Mucosa of descending colon (tissue), 3 donors: ENCODE measurements around the gene SLC25A10. TPM values are rescaled to one million over a fixed set of nuclear protein-coding genes. Genes with fewer than 3 reads are reported as not detected.
"Not testable (repeated sequence)": the region's sequence is repeated elsewhere in the genome, so short reads cannot be mapped to it uniquely, and the experiment has no call there.

Source experiments
- ATAC-seq: fragments of 200-7000 bp; cut with Tn5 transposase; one replicate; pipeline ENCODE4 v1.9.1; 2020; ENCODE audit warnings: mild to moderate bottlenecking, moderate library complexity
- DNase-seq, 3 donors: peaks; one replicate each; pipeline ENCODE4 v3.0.0-alpha.2; 2020
- H3K36me3 ChIP-seq: fragments of 200-600 bp; one replicate; pipeline ENCODE4 v1.8.0; 2021; ENCODE audit warnings: low read depth, mild to moderate bottlenecking
- H3K4me1 ChIP-seq: fragments of 200-600 bp; one replicate; pipeline ENCODE4 v1.8.0; 2021; ENCODE audit warnings: low read depth, mild to moderate bottlenecking
- H3K4me3 ChIP-seq: fragments of 200-600 bp; one replicate; pipeline ENCODE4 v1.8.0; 2021; ENCODE audit warnings: mild to moderate bottlenecking
- H3K9me3 ChIP-seq: fragments of 200-600 bp; one replicate; pipeline ENCODE4 v1.8.0; 2021; ENCODE audit warnings: mild to moderate bottlenecking
- intact Hi-C, 2 donors: fragments of 100-400 bp; cut with DNase I in 1 of 2; cut with micrococcal nuclease in 1 of 2; formaldehyde crosslinking; loops; one replicate each; pipeline versions ENCODE4 v1.11.0 to v1.11.1; 2022; cut with DNase I, micrococcal nuclease
- microRNA-seq: library from miRNA; unstranded; fragments of <30 nt; microRNA quantifications from one replicate; pipeline ENCODE4, GENCODE V29; 2019
- total RNA-seq, 3 donors: library from RNA; stranded (reverse); fragmentation: NEBNext Ultra II Directional in 2 of 3; extraction: Animal tissue kit (Norgen Biotek cat#: 25700) in 2 of 3; gene quantifications; one replicate each; pipeline versions ENCODE4 v1.2.1 to v1.2.4, GENCODE V29; 2021 to 2023
- TF ChIP-seq, protein P1 (sequence below): fragments of 200-600 bp; IDR thresholded peaks from one replicate; pipeline ENCODE4 v1.8.0; 2022; ENCODE audit warnings: antibody characterized with exemption, mild to moderate bottlenecking
- donor health status: DM: no; HTN: no; CAD: no; lungs with moderate emphysema.
- donor health status: DM: no; HTN: no; CAD: no.
- donor health status: DM: no; HTN: yes; CAD: no.

Gene SLC25A10
- total RNA-seq, 3 donors from 2014 or later, result 22.9 to 61.6 (median 57.6) TPM

DNA sequence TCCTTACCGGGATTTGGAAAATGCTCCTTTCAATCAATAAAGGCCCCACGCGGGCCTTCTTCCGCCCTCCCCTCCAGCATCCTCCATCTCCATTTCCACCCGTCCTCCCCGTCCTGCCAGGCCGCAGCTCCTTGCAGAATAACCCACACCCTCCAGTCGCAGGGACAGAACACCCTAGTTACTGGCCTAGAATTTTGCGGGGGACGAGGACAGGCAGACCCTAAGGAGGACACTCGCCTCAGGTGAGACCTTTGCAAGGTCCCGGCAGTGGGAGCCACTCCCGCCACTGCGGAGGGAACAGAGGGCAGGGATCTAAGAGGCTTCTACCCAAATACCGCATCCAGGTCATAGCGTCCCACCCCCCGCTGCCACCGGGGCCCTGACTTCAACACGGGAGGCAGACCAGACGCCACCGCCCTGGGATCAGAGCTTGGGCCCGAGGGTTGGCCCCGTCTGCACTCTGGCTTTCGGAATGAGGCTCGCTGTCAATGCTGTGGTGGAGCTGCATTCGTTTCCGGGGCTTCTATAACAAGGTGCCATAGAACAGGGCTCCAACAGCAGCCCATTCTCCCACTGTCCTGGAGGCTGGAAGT, 26.8 kb downstream of the SLC25A10 start:
- H3K4me3 ChIP-seq, result no peak overlapping the region
- no peaks in the 10 kb centered on the region for H3K36me3 ChIP-seq
- intact Hi-C loops, result no loop called here
- peaks cover 24% of the 10 kb centered on the region for H3K4me1 ChIP-seq
- TF ChIP-seq, protein P1, sequence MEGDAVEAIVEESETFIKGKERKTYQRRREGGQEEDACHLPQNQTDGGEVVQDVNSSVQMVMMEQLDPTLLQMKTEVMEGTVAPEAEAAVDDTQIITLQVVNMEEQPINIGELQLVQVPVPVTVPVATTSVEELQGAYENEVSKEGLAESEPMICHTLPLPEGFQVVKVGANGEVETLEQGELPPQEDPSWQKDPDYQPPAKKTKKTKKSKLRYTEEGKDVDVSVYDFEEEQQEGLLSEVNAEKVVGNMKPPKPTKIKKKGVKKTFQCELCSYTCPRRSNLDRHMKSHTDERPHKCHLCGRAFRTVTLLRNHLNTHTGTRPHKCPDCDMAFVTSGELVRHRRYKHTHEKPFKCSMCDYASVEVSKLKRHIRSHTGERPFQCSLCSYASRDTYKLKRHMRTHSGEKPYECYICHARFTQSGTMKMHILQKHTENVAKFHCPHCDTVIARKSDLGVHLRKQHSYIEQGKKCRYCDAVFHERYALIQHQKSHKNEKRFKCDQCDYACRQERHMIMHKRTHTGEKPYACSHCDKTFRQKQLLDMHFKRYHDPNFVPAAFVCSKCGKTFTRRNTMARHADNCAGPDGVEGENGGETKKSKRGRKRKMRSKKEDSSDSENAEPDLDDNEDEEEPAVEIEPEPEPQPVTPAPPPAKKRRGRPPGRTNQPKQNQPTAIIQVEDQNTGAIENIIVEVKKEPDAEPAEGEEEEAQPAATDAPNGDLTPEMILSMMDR, result no peak
- no peak for ATAC-seq
- no peaks in the 10 kb centered on the region for H3K9me3 ChIP-seq
- no peak for DNase-seq

DNA sequence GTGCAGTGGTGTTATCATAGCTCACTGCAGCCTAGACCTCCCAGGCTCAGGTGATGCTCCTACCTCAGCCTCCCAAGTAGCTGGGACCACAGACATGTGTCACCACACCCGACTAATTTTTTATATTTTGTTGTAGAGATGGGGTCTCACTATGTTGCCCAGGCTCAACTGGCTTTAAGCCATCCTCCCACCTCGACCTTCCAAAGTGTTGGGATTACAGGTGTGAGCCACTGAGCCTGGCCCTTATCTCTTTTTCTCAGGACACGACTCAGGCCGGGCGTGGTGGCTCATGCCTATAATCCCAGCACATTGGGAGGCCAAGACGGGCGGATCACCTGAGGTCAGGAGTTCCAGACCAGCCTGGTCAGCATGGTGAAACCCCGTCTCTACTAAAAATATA, 27.5 kb downstream of the SLC25A10 start:
- H3K4me1 ChIP-seq, result peaks cover 17% of the 10 kb centered on the region
- ATAC-seq, H3K36me3 ChIP-seq, DNase-seq, H3K4me3 ChIP-seq, H3K9me3 ChIP-seq, intact Hi-C loops: not testable (repeated sequence)

DNA sequence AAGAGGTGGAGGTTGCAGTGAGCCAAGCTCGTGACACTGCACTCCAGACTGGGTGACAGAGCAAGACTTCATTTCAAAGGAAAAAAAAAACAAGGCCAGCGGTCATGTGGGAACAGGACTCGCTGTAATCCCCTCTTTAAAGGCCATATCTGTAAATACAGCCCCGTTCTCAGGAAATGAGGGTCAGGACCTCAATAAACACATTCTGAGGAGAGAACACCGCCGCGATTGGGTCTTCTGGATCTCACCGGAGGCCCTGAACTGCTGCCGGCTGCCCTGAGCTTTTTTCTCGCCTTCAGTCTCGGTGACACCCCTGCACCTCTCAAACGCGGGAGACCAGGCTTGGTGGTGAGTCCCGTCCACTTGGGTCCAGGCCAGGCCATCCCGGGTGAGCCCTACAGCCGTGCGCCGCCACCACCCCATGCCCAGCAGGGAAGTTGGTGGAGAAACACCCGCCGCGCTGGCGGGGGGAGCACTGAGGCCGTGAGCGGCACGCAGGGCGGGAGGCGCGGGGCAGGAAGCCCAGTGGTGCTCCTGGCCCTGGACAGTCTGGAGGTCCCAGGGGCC, 28.4 kb downstream of the SLC25A10 start:
- Histone ChIP-seq H3K4me3 (no peak overlapping the region), H3K36me3 (no peaks in the 10 kb centered on the region), H3K9me3 (no peaks in the 10 kb centered on the region), H3K4me1 (peaks cover 8% of the 10 kb centered on the region)
- TF ChIP-seq, protein P1, result no peak
- ATAC-seq (peak; percentile 40), DNase-seq (peak in 1 of 3 donors; percentile 44)
- intact Hi-C loops, result no loop called here

DNA sequence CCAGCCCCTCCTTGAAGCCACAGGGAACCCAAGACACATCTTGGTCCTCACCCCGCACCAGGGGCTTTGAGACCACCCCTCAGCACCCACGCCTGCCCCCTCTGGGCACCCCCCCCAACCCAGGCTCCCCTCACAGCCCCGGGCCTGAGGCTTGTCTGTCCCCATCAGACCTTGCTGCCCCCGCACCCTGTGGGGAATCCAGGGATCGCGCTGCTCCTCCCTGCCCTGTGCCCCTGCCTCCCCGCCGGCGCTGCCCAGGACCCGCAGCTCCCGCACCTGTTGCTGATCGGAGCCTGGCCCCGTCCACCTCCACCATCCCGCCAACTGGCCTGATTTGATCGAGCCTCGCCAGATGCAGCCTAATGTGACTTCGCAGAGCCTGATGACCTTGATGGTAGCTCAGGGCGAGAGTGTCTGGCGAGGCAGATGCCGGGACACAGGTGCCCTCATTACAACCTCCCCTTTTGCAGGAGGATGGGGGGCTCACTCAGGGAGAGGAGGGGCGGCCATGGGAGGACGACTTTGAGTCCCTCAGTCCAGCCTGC, 29.0 kb downstream of the SLC25A10 start:
- DNase-seq, result no peak
- H3K9me3 ChIP-seq, result no peaks in the 10 kb centered on the region
- no peak overlapping the region for H3K4me3 ChIP-seq
- TF ChIP-seq, protein P1, result no peak
- no peaks in the 10 kb centered on the region for H3K36me3 ChIP-seq
- peak; percentile 23 for ATAC-seq
- H3K4me1 ChIP-seq, result peaks cover 5% of the 10 kb centered on the region
- intact Hi-C loops, result no loop called here

DNA sequence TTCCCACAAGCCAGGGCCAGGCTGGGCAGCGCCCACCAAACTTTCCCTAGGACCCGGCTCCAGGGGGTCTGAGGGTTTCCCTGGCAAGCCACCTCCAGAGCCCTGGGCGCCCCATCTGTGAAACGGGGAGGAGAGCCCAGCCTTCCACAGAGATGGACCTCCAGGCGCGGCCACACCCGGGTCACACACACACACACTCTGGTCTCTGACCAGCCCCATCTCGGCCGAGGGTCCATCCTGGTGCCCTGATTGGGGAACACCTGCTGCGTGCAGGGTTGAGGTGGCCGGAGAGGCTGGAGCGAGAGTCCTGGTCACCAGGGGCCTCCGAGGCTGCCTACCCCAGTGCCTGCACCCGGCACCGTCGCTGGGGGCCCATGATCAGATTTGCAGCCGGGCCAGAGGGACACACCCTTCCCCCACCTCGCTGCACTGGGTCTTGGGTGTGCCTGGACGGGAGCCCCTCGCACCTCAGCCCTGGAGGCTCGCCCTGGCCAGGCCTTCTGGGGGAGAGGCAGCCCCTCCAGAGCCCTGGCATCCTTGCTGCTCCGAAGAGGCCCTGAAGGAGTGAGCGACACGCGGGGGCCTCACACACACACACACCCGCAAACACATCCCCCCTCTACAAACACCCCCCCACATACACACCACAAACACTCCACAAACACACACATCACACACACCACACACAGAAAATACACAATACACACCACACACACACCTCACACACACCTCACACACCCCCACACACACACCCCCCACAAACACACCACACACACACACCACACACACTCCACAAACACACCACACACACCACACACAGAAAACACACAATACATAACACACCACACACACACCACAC, 29.7 kb downstream of the SLC25A10 start:
- ATAC-seq (peak; percentile 25), DNase-seq (peak in 1 of 3 donors; percentile 40)
- Histone ChIP-seq H3K9me3 (no peaks in the 10 kb centered on the region), H3K36me3 (no peaks in the 10 kb centered on the region), H3K4me1 (no peaks in the 10 kb centered on the region), H3K4me3 (no peak overlapping the region)
- TF ChIP-seq, protein P1, result no peak
- intact Hi-C loops, result no loop called here

Small RNAs within 50 kb of the gene (microRNA-seq; reads per million reads assigned to microRNA genes)
- gene MIR6786, result not detected

Other genes with a start within 250 kb of the SLC25A10 start
- gene ACTG1, start 199.5 kb upstream of the SLC25A10 start, total RNA-seq, result 1,000 to 10,000 TPM; 1,922 to 4,060 (median 3,184) TPM
- 1 to 10 TPM; 1.6 to 4.0 (median 2.5) TPM for gene FSCN2, start 183.9 kb upstream of the SLC25A10 start, total RNA-seq
- gene FAAP100, start 159.9 kb upstream of the SLC25A10 start, total RNA-seq, result 10 to 100 TPM; 23.2 to 28.9 (median 25.0) TPM
- 10 to 100 TPM; 78.4 to 89.5 (median 78.6) TPM for gene NPLOC4, start 75.2 kb upstream of the SLC25A10 start, total RNA-seq
- under 1 TPM; 0.27 to 0.47 (median 0.41) TPM for gene TSPAN10, start 75.1 kb upstream of the SLC25A10 start, total RNA-seq
- gene PDE6G, start 55.7 kb upstream of the SLC25A10 start, total RNA-seq, result 1 to 10 TPM in 1 of 3 donors, under 1 TPM in 1, not detected in 1; 0.39 to 1.2 TPM
- gene OXLD1, start 45.7 kb upstream of the SLC25A10 start, total RNA-seq, result 10 to 100 TPM; 26.3 to 27.5 (median 26.8) TPM
- gene CCDC137, start 45.5 kb upstream of the SLC25A10 start, total RNA-seq, result 10 to 100 TPM; 15.5 to 19.6 (median 15.6) TPM
- 10 to 100 TPM; 14.0 to 27.6 (median 26.1) TPM for gene ARL16, start 28.5 kb upstream of the SLC25A10 start, total RNA-seq
- 100 to 1,000 TPM in 2 of 3 donors, 10 to 100 TPM in 1; 91.4 to 126 (median 102) TPM for gene HGS, start 28.3 kb upstream of the SLC25A10 start, total RNA-seq
- gene MRPL12, start 8.9 kb upstream of the SLC25A10 start, total RNA-seq, result 100 to 1,000 TPM in 2 of 3 donors, 10 to 100 TPM in 1; 69.0 to 109 (median 108) TPM
- under 1 TPM; 0.22 to 0.98 (median 0.43) TPM for gene GCGR, start 91.9 kb downstream of the SLC25A10 start, total RNA-seq
- gene MCRIP1, start 121.0 kb downstream of the SLC25A10 start, total RNA-seq, result 10 to 100 TPM; 21.2 to 80.2 (median 38.7) TPM
- gene PPP1R27, start 122.8 kb downstream of the SLC25A10 start, total RNA-seq, result under 1 TPM in 2 of 3 donors, not detected in 1; 0.52 to 0.84 TPM
- 100 to 1,000 TPM; 354 to 727 (median 491) TPM for gene P4HB, start 148.3 kb downstream of the SLC25A10 start, total RNA-seq
- gene ARHGDIA, start 159.1 kb downstream of the SLC25A10 start, total RNA-seq, result 100 to 1,000 TPM; 326 to 473 (median 442) TPM
- 10 to 100 TPM; 38.1 to 88.7 (median 43.3) TPM for gene ALYREF, start 179.3 kb downstream of the SLC25A10 start, total RNA-seq
- 10 to 100 TPM; 78.2 to 97.1 (median 81.3) TPM for gene ANAPC11, start 179.4 kb downstream of the SLC25A10 start, total RNA-seq
- gene NPB, start 190.0 kb downstream of the SLC25A10 start, total RNA-seq, result under 1 TPM; 0.12 to 0.51 (median 0.26) TPM
- gene PCYT2, start 199.1 kb downstream of the SLC25A10 start, total RNA-seq, result 10 to 100 TPM; 36.0 to 59.4 (median 58.3) TPM
- 10 to 100 TPM; 50.1 to 83.5 (median 73.7) TPM for gene SIRT7, start 205.9 kb downstream of the SLC25A10 start, total RNA-seq
- 10 to 100 TPM; 17.4 to 34.0 (median 21.1) TPM for gene MAFG, start 215.5 kb downstream of the SLC25A10 start, total RNA-seq
- gene PYCR1, start 225.0 kb downstream of the SLC25A10 start, total RNA-seq, result 10 to 100 TPM; 14.7 to 35.0 (median 28.2) TPM
- under 1 TPM in 1 of 3 donors, not detected in 2; 0.13 TPM for gene MYADML2, start 234.9 kb downstream of the SLC25A10 start, total RNA-seq
- gene NOTUM, start 248.9 kb downstream of the SLC25A10 start, total RNA-seq, result under 1 TPM in 1 of 3 donors, not detected in 2; 0.13 TPM